Gastrocnemius medialis (tissue), 4 donors: ENCODE measurements around the gene NUP188.

Experiments
- CTCF ChIP-seq, 5 experiments: fragments of 450-650 bp in 3 of 5; fragments of 200-600 bp in 2 of 5; sonication (generic) in 2 of 5; IDR thresholded peaks in 4 of 5; conservative IDR thresholded peaks in 1 of 5; 1 replicate in 4 of 5; 2 replicates in 1 of 5; pipeline ENCODE4 v1.5.1; 2016 to 2019; ENCODE audit warnings: antibody characterized with exemption in 5 of 5, mild to moderate bottlenecking in 3 of 5, moderate library complexity in 3 of 5
- POLR2A ChIP-seq, 2 donors: fragments of 450-650 bp; IDR thresholded peaks; one replicate each; pipeline ENCODE4 v1.6.1; 2017; ENCODE audit warnings: antibody characterized with exemption in 2 of 2, mild to moderate bottlenecking in 2 of 2, moderate library complexity in 2 of 2

GRCh38 chr9:128987805-128988204 is 40.3 kb downstream of the NUP188 start:
- TF ChIP-seq CTCF (IDR thresholded peaks at IDR 0.05 in 4 of 5, conservative IDR thresholded peaks at IDR 0.05 in 1 of 5) (no peak), POLR2A (IDR thresholded peaks at IDR 0.05) (no peak)
